ENCODE measurements around the gene SYTL2.
A peak's percentile ranks its signal among the peaks of the same experiment; 100 is the strongest.

SYTL2 gene

DNA sequence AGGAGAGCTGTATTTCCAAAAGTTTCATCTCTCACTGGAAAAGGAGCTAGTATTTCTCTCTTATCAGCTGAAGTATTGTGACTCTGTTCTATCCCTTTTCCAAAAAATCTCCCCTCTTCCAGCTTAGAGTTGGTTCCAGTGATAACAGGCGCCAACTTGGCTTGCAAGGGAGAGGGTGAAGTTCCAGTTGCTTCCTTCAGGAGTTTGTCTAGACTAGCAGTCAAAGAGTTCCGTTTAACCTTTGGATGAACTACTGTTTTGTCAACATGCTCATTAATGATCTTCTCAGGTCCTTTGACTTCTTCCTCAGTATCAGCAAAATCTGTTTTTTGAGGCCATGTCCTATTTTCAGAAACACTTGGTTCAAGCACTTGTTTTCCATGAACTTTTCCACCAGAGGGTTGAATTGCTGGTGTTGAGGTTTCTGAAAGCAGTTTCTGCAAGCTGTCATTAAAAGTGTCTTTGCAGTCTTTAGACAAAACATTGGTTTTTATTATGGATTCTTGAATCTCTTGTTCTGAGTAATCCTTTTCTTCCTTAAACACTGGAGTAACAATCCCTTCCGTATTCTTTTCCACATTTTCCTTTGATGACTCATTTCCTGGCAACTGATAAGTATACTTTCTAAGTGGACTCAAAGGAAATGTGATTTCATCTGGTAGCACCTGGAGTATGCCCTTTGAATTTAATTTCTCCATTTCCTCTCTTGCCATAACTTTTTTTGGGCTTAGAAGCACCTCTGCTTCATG lies 85.3 kb downstream of the SYTL2 start:
- no peak for DNase-seq

DNA sequence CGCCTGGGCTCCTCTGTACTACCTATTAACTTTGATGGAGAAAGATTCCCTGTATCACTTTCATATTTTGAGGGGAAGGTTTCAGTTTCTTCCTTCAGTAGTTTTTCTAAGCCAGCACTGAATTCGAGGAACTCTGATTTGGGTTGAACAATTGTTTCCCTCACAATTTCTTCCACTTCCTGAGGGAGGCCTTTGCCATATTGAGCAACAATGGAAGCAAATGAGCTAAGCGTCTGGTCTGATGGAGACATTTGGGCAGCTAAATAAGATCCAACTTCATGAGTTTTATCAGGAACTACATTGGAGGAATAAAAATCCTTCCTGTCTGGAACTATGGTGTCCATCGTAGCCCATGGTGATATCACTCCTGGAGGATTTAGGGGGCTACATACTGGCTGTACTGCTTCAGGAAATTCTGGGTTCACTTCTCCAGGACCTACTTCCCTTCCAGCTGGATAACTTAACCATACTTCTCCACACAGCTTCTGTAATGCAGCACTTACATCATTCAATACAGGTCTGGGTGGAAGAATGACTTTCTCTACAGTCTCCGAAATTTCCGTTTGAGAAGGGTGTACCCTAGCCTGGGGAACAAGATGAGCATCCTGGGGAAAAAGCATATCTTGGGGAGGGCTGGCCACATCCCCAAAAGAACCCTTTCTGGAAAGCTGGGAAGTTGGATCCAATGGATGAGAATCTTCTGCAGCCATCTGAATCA lies 86.0 kb downstream of the SYTL2 start:
- no peak for DNase-seq

DNA sequence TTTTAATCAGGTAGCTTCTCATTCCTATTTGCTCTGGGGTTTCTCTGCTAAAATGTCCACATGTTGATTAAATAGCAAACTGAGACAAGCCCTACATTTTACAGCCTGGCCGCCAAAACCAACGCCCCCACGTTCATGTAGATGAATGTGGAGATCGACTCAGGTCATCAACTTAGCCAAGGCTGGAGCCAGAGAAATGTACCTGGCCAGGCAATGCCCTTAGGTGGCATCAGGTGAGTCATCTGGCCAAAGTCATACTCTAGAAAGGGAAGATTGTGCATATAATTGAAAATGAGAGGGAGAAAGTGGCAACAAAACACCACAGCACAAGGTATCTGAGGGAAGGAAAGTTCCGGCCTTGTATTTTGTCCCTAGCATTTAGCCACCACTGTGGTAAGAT lies 87.9 kb downstream of the SYTL2 start:
- no peak for DNase-seq

DNA sequence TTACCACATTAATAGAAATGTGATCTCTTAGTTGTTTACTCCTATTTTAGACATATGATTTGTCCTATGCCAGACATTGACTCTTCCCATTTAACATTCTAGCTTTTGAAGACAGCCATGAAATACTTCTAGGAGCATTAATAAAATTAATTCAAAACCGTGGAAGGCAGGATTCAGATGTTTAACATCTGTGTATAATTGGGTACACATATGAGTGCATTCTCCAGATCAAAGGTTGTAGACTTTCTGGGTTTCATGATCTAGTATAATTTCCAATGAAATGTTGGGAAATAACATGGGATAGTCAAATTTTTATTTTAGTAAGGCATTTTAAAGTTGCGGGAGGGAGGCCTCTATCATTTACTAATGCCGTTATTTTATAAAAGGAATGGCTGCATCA lies 89.8 kb downstream of the SYTL2 start:
- no peak for DNase-seq

DNA sequence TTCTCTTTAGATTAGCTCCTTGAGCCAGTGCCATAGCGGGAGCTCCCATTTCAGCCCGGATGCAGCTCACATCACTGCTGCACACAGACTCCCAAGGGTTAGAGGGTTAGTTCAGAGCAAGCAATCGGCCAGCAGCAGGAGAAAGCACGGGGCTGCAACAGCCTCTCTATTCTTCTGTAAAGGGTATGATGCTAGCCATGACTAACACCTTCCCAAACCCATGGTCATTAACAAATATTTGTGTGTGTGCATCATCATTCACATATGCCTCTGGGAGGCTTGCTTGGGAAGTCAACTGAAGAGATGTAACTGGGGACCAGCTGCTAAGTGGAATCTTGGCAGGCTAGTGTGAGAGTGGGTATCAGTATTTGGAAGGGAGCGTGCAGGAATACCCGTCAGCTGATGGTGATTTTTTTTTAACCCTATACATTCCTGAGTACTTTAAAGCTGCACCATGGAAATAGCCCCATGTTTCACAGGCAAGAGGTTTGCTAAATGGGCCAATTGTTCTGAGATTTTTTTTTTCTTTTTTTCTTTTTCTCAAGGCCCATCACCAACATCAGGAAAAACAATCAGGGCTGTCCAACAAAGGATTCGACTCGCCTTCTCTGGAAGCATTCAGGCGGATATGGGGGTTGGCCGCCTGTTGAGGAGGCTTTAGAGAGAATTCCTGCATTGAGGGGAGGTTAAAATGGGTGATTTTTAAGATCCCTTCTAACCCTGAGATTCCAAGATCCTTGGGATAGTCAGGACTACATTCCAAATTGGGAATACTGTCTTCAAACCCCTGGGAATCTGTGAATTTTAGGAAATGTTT lies 91.7 kb downstream of the SYTL2 start:
- no peak for DNase-seq

DNA sequence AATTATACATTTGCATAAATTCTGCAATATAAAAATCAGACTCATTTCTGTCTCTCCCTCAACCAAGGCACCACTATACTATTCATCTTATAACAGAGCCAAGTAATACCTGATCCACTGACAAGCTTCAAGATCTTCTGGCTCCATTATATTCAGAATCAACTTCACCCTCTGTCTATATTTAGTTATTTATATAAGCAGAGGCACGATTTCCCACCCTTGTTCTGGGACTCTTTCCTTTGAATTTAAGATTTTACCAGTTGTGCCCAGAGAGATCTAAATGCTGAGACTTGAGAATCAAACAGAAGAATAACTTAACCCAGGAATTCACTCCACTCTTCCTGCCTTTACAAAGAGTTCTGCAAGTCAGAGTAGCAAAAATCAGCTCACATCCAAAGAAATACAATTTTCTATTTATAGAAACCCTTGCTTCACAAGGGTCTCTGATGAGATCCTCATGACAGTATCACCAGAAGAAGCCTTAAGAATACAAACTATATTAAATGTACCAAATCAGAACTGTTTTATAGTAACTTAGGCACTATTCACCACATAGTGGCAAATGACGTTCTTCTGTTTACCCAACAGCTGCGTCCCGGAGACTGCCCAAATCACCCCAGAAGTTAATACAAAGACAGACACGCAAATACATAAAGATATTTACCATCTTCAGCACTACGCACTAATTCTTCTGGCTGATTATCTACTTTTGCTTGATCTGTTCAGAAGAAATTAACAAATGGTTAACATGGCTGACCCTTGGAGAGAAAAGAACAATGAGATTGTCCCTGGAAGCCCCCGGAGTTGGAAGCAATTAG lies 92.6 kb downstream of the SYTL2 start:
- DNase-seq, result no peak

DNA sequence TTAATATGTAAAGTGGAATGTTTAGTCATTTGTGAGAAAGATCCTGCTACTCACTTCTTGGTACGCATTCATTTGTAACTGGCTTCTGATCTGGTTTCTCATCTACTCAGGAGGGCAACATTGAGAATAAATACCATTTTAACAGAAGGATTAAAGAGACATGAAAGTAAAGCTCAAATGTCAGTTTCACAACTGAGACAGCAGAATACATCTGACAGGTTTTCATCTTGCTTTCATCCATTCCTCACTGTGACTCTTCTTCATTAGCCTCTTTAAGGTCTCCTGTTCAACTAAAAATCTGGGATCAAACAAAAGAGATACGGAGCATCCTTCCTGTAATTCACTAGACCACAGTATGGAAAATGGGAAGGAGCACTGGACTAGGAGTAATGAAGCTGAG lies 93.5 kb downstream of the SYTL2 start:
- no peak for DNase-seq

DNA sequence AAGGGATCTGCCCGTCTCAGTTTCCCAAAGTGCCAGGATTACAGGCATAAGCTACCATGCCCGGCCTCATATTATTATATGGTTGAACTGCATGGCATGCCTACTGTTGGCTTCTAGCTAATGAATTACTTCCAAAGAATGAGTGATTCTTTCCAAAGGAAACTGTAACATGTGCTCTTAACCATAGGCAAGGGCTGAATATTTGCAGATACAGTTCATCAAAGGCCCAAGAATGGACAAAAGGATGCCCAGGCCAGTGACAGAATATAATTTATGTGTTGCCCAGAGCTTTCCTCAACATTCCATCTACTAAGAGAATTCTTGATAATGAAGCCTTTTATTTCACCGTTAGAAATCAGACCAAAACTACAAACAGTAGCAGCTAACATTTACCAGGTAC lies 98.0 kb downstream of the SYTL2 start:
- DNase-seq, result no peak

DNA sequence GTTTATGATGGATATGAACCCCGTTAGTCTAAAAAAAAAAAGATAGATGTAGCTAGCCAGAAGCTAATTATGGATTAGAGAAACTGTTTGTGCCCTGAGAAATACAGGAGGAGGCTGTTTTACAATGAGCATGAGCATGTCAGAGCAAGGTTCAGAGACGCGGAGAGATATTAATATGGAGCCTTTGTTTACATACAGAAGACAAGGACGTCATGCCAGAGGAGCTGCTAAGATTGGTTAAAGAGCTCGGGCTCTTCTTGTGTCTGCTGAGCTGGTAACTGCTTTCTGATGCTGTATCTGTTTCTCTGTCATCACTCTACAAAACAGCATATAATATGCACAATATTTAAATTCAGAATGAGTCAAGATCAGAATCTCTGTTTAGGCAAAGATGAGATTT lies 100.0 kb downstream of the SYTL2 start:
- DNase-seq, result no peak

DNA sequence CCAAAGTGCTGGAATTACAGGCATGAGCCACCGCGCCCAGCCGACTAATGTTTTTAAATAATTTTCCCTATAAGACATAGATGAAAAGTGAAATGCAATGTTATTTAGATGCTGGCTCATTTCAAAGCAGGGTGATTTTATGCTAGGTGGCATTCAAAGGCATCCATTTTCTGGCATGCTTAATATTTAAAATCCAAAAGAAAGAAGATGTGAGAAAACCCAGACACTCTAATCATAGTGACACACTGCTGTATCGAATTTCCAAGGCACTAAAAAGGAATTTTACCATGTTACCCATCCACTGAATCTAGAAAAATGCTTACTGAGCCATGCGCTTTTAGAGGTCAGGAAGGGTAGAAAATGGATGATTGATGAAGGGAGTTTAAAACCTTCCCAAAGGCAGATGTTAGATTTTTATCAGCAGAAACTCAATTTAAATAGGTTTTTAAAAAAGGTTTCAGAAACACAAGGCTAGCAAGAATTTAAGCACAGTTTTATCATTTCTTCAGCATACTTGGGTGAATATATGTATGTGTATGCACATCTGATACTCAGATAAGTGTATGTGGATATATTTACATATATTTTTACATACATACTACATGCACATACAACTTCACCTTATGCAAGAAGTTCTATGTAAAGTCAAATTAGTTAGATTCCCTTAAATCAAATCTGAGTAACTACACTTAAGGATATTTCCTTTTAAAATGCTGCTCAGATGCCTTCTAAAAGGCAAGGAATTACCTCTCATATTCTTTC lies 100.8 kb downstream of the SYTL2 start:
- DNase-seq, result no peak

DNA sequence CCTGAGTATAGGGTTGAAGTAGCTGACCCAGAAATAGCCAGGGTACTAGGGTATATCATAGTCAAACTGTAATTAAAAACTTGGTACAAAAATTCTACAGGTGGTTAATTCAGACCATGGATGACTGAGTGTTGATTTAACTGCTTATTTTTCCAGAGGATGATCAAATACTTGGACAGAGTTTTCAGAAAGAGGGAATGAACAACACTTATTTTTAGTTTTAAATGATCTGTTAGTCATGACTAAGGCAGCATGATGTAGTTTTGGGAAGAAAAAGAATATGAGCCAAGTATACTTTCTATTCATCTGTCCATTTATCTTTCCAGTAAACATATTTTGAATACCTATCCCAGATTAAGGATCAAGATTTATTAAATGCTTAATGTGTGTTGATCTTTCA lies 105.1 kb downstream of the SYTL2 start:
- no peak for DNase-seq

DNA sequence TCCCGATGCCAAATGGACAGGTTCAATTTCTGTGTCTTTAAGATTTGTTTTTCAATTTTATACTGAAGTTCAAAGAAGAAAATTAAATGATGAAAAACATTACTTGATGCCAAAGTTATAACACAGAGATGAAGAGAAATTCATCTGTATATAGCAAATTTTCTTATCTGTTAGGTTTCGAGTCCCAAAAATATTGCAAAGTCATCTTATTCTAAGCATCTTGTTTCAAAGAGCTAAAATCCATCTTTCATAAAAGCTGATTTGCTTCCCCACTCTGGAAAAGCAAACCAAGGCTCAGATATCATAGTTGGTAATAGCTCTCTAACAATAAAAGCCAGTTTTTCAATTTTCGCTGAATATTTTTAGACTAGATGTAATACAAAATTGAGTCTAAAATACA lies 106.0 kb downstream of the SYTL2 start:
- DNase-seq, result no peak

DNA sequence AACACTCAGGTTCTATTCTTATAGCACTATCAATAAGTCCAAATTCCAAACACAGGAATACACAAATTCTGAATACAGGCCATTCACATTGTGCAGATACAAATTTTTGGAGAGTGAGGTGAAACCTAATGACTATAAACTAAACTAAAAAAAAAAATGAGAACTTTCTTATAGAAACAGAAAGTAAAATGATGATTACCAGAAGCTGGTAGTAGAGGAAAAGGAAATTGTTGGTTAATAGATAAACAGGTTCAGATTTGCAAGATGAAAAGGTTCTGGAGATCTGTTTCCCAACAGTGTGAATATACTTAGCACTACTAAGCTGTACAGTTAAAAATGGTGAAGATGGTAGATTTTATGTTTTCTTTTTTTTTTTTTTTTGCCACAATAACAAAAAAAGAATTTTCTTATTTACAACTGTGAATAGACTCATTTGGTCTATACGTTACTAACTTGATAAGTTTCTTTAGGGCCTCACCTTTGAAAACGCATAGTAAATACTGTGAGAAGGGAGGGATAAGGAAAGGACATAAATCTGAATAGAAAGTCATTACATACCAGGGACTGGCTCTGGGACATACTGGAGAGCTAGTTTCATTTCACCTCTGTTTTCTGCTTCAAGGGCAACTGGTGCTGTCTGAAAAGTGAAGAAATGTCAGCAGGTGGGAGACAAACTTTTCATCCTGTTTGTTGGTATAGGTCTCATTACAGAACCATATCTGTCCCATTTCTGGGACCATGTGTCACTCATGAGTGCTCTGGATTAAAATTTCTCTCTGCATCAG lies 110.8 kb downstream of the SYTL2 start:
- DNase-seq, result peak; percentile 35

DNA sequence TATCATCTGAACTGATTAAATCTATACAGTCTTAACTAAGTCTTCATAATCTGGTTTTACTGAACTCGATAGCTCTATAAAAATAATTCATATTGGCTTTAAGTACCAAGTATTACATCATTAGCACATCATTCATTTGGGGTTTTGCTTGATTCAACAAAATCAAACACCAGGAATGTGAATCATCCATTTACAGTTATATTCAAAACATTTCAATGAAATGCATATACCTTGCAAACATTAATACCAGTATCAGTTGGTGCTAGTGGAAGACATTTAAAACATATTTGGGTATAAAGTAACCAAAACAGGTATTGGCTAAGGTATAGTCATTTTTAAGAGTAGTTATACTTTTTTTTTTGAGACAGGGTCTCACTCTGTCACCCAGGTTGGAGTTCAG lies 112.7 kb downstream of the SYTL2 start:
- no peak for DNase-seq

DNA sequence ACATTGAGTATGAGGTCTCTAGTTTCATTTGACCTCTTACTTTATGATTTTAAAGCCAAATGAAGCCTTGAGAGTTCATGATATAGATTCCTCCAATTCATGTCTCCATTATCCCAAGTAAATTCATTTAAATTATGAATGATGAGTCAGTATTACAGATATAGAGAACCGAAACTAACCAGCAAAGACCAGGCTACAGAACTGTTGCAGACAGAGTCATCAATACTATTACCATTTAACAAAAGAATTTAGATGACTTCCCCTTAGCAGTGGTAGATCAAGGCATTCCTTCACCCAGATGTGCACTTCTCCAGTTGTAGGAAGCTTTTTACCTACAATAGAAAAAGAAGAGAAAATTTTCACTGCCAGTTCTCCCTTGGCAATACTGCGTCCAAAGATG lies 113.2 kb downstream of the SYTL2 start:
- no peak for DNase-seq

DNA sequence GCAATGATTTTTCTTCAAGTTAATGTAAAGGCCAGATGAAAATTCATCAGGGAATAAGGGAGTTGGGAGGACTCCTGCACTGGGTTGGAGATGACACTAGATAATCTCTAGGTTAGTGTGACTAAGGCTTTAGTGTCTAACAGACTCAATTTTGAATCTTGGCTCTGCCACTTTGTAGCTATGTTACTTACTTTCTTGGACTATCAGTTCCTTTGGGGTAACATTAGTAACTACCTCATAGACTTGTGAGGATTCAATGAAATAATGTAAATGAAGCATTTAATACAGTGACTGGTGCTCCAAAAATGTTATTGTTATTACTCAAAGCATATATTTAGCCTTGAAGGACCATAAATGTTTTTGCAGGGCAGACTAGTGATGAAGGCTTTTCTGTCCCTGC lies 115.4 kb downstream of the SYTL2 start:
- DNase-seq, result no peak

DNA sequence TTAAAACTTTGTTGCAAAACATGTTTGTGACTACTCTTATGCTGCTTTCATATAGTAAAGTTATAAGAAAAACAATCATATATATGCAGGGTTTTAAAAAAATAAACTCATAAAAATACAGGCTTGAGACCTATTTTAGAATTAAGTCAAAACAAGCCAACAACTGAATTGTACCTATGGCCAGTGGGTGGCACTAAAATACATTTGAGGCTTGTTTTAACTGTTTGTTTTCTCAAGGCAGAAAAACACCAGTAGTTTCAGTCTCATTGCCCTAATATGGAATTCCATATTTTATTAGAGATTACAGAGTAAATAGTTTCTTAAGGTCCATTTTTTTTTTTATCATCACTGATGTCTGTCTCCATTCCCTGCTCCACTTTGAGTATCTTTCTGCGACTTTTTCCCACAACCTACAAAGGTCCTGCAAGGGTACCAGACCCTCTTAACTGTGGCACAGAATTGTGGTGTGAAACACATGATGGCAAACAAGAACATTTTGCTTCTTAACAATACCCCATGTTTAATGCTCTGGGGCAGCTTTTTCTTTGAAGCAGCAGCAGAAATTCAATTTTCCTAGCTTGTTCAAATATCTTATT lies 116.5 kb downstream of the SYTL2 start:
- peak; percentile 45 for DNase-seq

DNA sequence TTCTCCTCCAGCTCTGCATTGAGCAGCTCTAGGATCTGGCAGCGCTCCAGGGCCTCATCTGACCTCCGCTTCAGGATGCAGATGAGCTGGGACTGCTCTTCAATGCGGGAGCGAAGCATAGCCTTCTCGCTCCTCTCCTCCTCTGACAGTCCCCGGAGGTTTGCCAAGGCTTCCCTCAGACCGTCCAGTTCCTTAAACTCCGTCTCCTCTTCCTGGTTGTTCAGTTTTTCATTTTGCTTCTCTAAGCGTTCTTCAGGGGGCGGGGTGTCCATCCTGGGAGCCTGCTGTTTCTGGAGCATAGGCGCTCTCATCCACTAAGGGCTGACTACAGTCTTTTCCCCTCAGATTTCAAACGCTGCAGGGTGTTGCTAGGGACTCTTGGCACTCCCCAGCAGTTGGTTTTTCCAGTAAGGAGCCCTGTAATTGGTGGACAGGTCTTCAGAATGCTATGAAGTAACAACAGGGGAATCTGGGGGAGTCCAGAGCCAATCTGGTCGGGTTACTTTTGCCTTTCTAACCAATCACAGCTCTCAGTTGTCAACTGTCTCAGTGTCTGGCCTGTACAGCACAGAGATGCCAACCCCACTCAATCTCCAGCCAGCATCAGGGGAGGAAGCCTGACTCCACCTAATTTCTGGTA lies 125.0 kb downstream of the SYTL2 start, which contains the start of gene CCDC89:
TSS of gene CCDC89 (minus strand) at position 376 of the 640 bp plus-strand sequence. CDS start at position 311, 65 bp downstream.
- no peak for DNase-seq

DNA sequence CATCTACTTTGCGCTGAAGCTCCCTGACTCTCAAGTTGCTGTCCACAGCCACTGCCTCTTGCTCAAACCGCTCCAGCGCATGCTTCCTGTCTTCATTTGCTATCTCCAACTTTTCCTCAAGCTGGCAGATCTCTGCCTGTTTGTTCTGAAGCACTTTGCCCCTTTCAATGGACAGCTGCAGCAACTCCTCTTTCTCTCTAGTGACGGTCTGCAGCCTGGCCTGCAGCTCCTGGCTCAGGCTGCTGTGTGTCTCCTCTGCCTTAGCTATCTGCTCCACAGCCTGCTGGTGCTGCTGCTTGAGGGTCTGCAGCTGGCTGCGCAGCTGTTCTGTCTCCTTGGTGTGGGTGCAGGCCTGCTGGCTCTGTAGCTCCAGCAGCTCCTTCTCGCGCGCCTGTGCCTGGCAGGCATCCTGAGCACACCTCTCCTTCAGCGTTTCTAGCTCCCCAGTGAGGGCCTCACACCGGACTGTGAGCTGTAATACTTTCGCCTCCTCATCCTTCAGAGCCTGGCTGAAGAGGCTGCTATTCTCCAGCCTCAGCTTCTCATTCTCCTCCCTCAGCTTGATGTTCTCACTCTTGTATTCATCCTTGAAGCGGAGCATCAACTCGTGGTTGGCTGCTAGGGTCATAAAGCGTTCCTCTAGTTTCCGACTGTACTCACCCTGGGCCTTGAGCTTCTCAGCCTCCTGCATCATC lies 125.7 kb downstream of the SYTL2 start:
- no peak for DNase-seq
